MM.1S (cell line): ENCODE results near the gene NOC4L.

Source experiments
- DNase-seq: peaks from one replicate; pipeline ENCODE4 v3.0.0-alpha.2; 2015
- H2AFZ ChIP-seq: fragments of 300-600 bp; sonication (generic); 2 replicates; pipeline ENCODE4 v1.6.0; 2016; ENCODE audit warnings: antibody characterized with exemption, low read length
- H3F3A ChIP-seq: fragments of 300-600 bp; sonication (generic); 2 replicates; pipeline ENCODE4 v1.6.1; 2016; ENCODE audit warnings: mild to moderate bottlenecking, antibody characterized with exemption, low read length, moderate library complexity, mixed read lengths; ENCODE audit not compliant: insufficient read depth
- H3K27ac ChIP-seq: fragments of 300-600 bp; sonication (generic); 2 replicates; pipeline ENCODE4 v1.5.1; 2016; ENCODE audit warnings: mild to moderate bottlenecking, low read length
- H3K27me3 ChIP-seq: fragments of 300-600 bp; sonication (generic); replicated peaks from 2 replicates; pipeline ENCODE4 v1.6.0; 2016; ENCODE audit warnings: low read length; ENCODE audit not compliant: insufficient read depth
- H3K36me3 ChIP-seq: fragments of 300-600 bp; sonication (generic); replicated peaks from 2 replicates; pipeline ENCODE4 v1.6.1; 2016; ENCODE audit warnings: mild to moderate bottlenecking, low read length, mixed read lengths; ENCODE audit not compliant: insufficient read depth
- H3K4me1 ChIP-seq: fragments of 300-600 bp; sonication (generic); 2 replicates; pipeline ENCODE4 v1.6.1; 2016; ENCODE audit warnings: low read length, mixed read lengths
- H3K4me2 ChIP-seq: fragments of 300-600 bp; sonication (generic); 2 replicates; pipeline ENCODE4 v1.6.0; 2016; ENCODE audit warnings: low read depth, low read length
- H3K4me3 ChIP-seq: fragments of 300-600 bp; sonication (generic); 2 replicates; pipeline ENCODE4 v1.5.1; 2016; ENCODE audit warnings: low read length, mixed read lengths
- H3K79me2 ChIP-seq: fragments of 300-600 bp; sonication (generic); 2 replicates; pipeline ENCODE4 v1.6.1; 2016; ENCODE audit warnings: mixed run types, low read length, mixed read lengths
- H3K9ac ChIP-seq: fragments of 300-600 bp; sonication (generic); 2 replicates; pipeline ENCODE4 v1.6.1; 2016; ENCODE audit warnings: low read length, mixed read lengths
- H3K9me2 ChIP-seq: fragments of 300-600 bp; sonication (generic); replicated peaks from 2 replicates; pipeline ENCODE4 v1.6.1; 2016; ENCODE audit warnings: mild to moderate bottlenecking, low read length, mixed read lengths; ENCODE audit not compliant: insufficient read depth
- H3K9me3 ChIP-seq: fragments of 300-600 bp; sonication (generic); replicated peaks from 2 replicates; pipeline ENCODE4 v1.6.1; 2016; ENCODE audit warnings: mild to moderate bottlenecking, low read length, mixed read lengths; ENCODE audit not compliant: insufficient read depth
- H4K20me1 ChIP-seq: fragments of 300-600 bp; sonication (generic); 2 replicates; pipeline ENCODE4 v1.6.1; 2016; ENCODE audit warnings: mild to moderate bottlenecking, low read length, moderate library complexity, mixed read lengths; ENCODE audit not compliant: insufficient read depth
- CTCF ChIP-seq: fragments of 300-600 bp; sonication (generic); IDR thresholded peaks from 2 replicates; pipeline ENCODE4 v1.5.1; 2016; ENCODE audit warnings: antibody characterized with exemption, low read length, mixed read lengths
- EZH2 ChIP-seq: fragments of 300-600 bp; sonication (generic); optimal IDR thresholded peaks from 2 replicates; pipeline ENCODE3; 2017; ENCODE audit warnings: low read depth, mild to moderate bottlenecking, antibody characterized with exemption, low read length, mixed read lengths
- EZH2phosphoT487 ChIP-seq: fragments of 300-600 bp; sonication (generic); IDR thresholded peaks from 2 replicates; pipeline ENCODE4 v1.6.1; 2018; ENCODE audit warnings: antibody characterized with exemption, low read length

Gene NOC4L

DNA sequence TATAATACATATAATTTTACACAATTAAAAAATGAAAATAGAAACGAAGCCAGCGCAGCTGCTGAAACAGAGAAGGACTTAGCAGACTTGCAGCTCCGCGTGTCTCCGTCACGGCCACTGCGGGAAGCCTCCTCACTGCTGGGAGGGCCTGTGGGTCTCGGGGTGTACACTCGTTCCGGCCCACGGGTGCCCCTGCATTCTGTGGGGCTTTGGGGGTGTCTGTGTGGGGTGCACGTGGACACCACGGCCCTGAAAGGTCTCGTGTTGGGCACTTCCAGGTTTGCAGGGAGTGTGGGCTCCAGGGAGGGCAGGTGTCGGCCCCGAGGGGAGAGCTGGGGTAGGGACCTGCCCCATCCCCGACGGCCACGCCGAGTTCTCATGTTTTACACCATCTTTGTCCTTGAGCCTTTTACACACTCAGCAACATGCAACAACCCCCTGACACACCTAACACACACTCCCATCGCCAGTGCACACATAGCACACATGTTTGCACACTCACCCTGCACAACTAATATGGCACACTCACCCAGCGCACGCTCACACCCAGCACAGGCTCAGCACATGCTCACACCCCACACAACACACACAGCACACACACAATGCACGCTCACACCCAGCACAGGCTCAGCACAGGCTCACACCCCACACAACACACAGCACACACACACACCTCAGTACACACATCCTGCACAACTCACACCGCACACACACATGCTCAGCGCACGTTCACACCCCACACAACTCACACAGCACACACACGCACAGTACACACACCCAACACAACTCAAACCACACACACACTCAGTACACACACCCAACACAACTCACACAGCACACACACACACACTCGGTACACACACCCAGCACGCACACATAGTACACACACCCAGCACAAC, 36.6 kb downstream of the NOC4L start:
- H4K20me1 ChIP-seq = no peaks in the 10 kb centered on the region
- no peak overlapping the region for H3K9ac ChIP-seq
- no peaks in the 10 kb centered on the region for H3K36me3 ChIP-seq
- no peak overlapping the region for H3K27ac ChIP-seq
- H3K27me3 ChIP-seq = peaks cover 19% of the 10 kb centered on the region; the same call in 1 of the 2 replicates
- H3K4me2 ChIP-seq = no peak overlapping the region
- H3K4me3 ChIP-seq = no peak overlapping the region
- no peak overlapping the region for H2AFZ ChIP-seq
- TF ChIP-seq EZH2 (no peak), EZH2phosphoT487 (no peak), CTCF (no peak)
- DNase-seq = no peak
- H3K79me2 ChIP-seq = no peaks in the 10 kb centered on the region
- no peaks in the 10 kb centered on the region for H3K9me3 ChIP-seq
- no peaks in the 10 kb centered on the region for H3K9me2 ChIP-seq
- no peaks in the 10 kb centered on the region for H3F3A ChIP-seq
- H3K4me1 ChIP-seq = no peaks in the 10 kb centered on the region

DNA sequence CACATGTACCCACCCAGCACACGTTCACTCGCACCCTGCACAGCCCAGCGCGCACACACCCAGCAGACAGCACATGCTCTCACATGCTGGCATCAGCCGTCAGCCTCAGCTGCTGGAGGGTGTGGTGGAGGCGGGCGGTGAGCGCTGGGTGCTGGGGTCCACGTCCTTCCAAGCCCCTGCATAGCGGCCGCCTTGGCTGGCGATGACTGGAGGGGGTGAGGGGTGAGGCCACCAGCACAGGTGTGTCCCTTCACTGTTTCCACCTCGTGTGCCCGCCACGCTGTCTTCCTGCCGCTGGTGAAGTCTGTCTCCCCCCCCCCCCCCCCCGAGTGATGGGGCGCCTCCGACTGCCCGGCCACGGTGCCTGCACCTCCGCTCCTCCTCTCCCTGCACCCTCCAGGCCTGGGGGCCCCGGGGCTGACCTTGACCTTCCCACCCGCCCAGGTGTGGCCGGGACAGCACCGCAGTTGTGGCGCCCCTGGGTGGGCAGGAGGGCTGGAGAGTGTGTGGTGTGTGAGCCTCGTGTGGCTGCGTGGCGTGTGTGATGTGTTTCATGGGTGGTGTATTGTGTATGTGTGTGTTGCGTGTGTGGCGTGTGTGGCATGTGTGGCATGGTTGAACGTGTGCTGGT, 37.4 kb downstream of the NOC4L start:
- H3K4me2 ChIP-seq = no peak overlapping the region

DNA sequence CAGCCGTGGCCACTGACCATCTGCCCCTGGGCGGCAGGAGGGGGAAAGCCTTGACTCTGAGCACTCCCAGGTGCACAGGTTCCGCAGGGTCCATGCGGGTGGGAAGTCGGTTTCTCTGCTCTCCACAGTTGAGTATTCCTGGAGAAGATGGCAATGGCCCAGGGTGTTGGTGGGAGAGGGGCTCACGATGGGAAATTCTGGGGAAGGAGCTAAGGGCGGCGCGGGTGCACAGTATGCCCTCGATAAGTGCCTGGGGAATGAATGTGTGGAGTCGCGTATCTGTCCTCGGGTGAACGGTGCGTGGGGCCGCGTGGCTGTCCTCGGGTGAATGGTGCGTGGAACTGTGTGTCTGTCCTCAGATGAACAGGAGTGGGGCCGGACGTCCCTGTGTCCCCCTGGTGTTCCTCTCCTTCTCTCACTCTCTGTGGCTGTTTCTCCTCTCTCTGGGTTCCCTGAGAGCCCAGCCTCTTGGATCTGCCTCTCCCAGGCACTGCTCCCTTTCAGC, 38.0 kb downstream of the NOC4L start:
- Histone ChIP-seq H3F3A (no peaks in the 10 kb centered on the region), H3K4me1 (no peaks in the 10 kb centered on the region), H2AFZ (no peak overlapping the region), H4K20me1 (no peaks in the 10 kb centered on the region), H3K9me2 (no peaks in the 10 kb centered on the region), H3K9me3 (no peaks in the 10 kb centered on the region), H3K27ac (no peak overlapping the region), H3K79me2 (no peaks in the 10 kb centered on the region), H3K4me2 (no peak overlapping the region), H3K9ac (no peak overlapping the region), H3K36me3 (no peaks in the 10 kb centered on the region), H3K27me3 (peaks cover 30% of the 10 kb centered on the region), H3K4me3 (no peak overlapping the region)
- TF ChIP-seq EZH2 = no peak
- no peak for TF ChIP-seq CTCF
- no peak for TF ChIP-seq EZH2phosphoT487
- no peak for DNase-seq

More for the DNA sequence above, 37.4 kb downstream of the NOC4L start:
- no peak overlapping the region for H3K4me3 ChIP-seq
- DNase-seq = no peak
- H3F3A ChIP-seq = no peaks in the 10 kb centered on the region
- no peak overlapping the region for H3K9ac ChIP-seq
- peaks cover 25% of the 10 kb centered on the region for H3K27me3 ChIP-seq
- TF ChIP-seq EZH2phosphoT487 (no peak), CTCF (no peak), EZH2 (no peak)
- H3K4me1 ChIP-seq = no peaks in the 10 kb centered on the region
- H3K79me2 ChIP-seq = no peaks in the 10 kb centered on the region
- no peaks in the 10 kb centered on the region for H4K20me1 ChIP-seq
- no peak overlapping the region for H3K27ac ChIP-seq
- no peaks in the 10 kb centered on the region for H3K36me3 ChIP-seq
- no peaks in the 10 kb centered on the region for H3K9me3 ChIP-seq
- no peaks in the 10 kb centered on the region for H3K9me2 ChIP-seq
- H2AFZ ChIP-seq = no peak overlapping the region
